HL-60 (cell line): ENCODE data around the gene GMCL2.

Experiments used
- GABPA ChIP-seq: IDR thresholded peaks from 2 replicates; pipeline ENCODE4 v1.6.1; 2012; ENCODE audit warnings: low read depth
- REST ChIP-seq: IDR thresholded peaks from 2 replicates; pipeline ENCODE4 v1.6.1; 2012; ENCODE audit warnings: low read depth; ENCODE audit not compliant: insufficient replicate concordance
- TF ChIP-seq, protein P1 (sequence below): IDR thresholded peaks from one replicate; pipeline ENCODE4 v1.5.1; 2011; ENCODE audit warnings: low read length, control low read depth, inconsistent platforms; ENCODE audit not compliant: insufficient read depth

- TF ChIP-seq GABPA (no peak), REST (no peak)
- TF ChIP-seq, protein P1, sequence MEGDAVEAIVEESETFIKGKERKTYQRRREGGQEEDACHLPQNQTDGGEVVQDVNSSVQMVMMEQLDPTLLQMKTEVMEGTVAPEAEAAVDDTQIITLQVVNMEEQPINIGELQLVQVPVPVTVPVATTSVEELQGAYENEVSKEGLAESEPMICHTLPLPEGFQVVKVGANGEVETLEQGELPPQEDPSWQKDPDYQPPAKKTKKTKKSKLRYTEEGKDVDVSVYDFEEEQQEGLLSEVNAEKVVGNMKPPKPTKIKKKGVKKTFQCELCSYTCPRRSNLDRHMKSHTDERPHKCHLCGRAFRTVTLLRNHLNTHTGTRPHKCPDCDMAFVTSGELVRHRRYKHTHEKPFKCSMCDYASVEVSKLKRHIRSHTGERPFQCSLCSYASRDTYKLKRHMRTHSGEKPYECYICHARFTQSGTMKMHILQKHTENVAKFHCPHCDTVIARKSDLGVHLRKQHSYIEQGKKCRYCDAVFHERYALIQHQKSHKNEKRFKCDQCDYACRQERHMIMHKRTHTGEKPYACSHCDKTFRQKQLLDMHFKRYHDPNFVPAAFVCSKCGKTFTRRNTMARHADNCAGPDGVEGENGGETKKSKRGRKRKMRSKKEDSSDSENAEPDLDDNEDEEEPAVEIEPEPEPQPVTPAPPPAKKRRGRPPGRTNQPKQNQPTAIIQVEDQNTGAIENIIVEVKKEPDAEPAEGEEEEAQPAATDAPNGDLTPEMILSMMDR = no peak
These were observed 20.2 kb upstream of the GMCL2 start for GRCh38 chr5:178207183-178207916.
